ENCODE results near the gene OLFM1. TPM values are rescaled to one million over a fixed set of nuclear protein-coding genes. Genes with fewer than 3 reads are reported as not detected.

OLFM1 gene
- total and polyA plus RNA-seq, 9 of the 15 experiments (the other 6 are each of a cell fraction or from before 2014, with no cell fraction given), result not detected

DNA sequence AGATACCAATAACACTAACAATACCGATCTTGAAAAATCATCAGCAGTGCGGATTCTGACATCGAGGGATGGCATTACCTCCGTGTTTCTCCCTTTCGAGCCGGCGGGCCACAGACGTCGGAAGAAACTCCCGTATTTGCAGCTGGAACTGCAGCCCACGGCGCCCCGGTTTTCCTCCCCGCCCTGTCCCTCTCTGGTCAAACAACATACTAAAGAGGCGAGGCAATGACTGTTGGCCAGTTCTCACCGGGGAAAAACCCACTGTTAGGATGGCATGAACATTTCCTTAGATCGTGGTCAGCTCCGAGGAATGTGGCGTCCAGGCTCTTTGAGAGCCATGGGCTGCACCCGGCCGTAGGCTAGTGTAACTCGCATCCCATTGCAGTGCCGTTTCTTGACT, 32.8 kb downstream of the OLFM1 start:
- ATAC-seq (no peak), DNase-seq (ENCODE audit: extremely low read depth in 1 of 4, low spot score in 3 of 4) (no peak), FAIRE-seq (no peak)
- Histone ChIP-seq H3K9me1 (ENCODE audit: control insufficient read depth, insufficient read depth, low read length) (no peaks in the 10 kb centered on the region), H3K27ac (ENCODE audit: extremely low read depth, low read depth, low read length) (no peak overlapping the region), H3K36me3 (ENCODE audit: control insufficient read depth, insufficient read depth, low read length) (no peaks in the 10 kb centered on the region), H3K4me1 (replicated peaks in 1 of 2; ENCODE audit: control insufficient read depth in 2 of 2, insufficient read depth in 2 of 2, low read length in 2 of 2) (no peaks in the 10 kb centered on the region), H3K4me3 (no peak overlapping the region), H3K4me2 (ENCODE audit: insufficient read depth, low read length) (no peak overlapping the region), H3K27me3 (ENCODE audit: control insufficient read depth in 2 of 2, insufficient read depth in 2 of 2, low read length in 2 of 2) (peaks cover 12 to 55% of the 10 kb centered on the region in 2 experiments; a peak in 4 of 5 replicates), H3K9me3 (replicated peaks; ENCODE audit: control insufficient read depth, insufficient read depth, low read depth, low read length) (no peaks in the 10 kb centered on the region), H4K20me1 (replicated peaks; ENCODE audit: control insufficient read depth, insufficient read depth, low read length) (no peaks in the 10 kb centered on the region), H3K79me2 (ENCODE audit: control insufficient read depth, insufficient read depth, low read length) (no peaks in the 10 kb centered on the region), H2AFZ (ENCODE audit: low read depth, low read length) (no peak overlapping the region), H3K9ac (ENCODE audit: insufficient read depth in 1 of 2, low read depth in 2 of 2, low read length in 2 of 2) (no peak overlapping the region)
- intact Hi-C loops (cut with micrococcal nuclease), result no loop called here
- in situ Hi-C loops (cut with MboI), result no loop called here
- under 1% methylated on average over 22 of the region's 23 CpGs for WGBS (ENCODE audit: insufficient coverage, low coverage, missing lambda C conversion rate)
- no TSS peak for BruUV-seq (replicated peaks)
- POLR2A ChIA-PET, result no interaction called here
- CTCF ChIA-PET (ENCODE audit: low intra/inter-chr PET ratio), result no interaction called here
- TF ChIP-seq, protein P1, sequence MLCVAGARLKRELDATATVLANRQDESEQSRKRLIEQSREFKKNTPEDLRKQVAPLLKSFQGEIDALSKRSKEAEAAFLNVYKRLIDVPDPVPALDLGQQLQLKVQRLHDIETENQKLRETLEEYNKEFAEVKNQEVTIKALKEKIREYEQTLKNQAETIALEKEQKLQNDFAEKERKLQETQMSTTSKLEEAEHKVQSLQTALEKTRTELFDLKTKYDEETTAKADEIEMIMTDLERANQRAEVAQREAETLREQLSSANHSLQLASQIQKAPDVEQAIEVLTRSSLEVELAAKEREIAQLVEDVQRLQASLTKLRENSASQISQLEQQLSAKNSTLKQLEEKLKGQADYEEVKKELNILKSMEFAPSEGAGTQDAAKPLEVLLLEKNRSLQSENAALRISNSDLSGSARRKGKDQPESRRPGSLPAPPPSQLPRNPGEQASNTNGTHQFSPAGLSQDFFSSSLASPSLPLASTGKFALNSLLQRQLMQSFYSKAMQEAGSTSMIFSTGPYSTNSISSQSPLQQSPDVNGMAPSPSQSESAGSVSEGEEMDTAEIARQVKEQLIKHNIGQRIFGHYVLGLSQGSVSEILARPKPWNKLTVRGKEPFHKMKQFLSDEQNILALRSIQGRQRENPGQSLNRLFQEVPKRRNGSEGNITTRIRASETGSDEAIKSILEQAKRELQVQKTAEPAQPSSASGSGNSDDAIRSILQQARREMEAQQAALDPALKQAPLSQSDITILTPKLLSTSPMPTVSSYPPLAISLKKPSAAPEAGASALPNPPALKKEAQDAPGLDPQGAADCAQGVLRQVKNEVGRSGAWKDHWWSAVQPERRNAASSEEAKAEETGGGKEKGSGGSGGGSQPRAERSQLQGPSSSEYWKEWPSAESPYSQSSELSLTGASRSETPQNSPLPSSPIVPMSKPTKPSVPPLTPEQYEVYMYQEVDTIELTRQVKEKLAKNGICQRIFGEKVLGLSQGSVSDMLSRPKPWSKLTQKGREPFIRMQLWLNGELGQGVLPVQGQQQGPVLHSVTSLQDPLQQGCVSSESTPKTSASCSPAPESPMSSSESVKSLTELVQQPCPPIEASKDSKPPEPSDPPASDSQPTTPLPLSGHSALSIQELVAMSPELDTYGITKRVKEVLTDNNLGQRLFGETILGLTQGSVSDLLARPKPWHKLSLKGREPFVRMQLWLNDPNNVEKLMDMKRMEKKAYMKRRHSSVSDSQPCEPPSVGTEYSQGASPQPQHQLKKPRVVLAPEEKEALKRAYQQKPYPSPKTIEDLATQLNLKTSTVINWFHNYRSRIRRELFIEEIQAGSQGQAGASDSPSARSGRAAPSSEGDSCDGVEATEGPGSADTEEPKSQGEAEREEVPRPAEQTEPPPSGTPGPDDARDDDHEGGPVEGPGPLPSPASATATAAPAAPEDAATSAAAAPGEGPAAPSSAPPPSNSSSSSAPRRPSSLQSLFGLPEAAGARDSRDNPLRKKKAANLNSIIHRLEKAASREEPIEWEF (CRISPR knock-in tag; IDR thresholded peaks at IDR 0.05), result no peak
- TF ChIP-seq MED1 (CRISPR knock-in tag; IDR thresholded peaks at IDR 0.05; ENCODE audit: borderline replicate concordance), result no peak
- TF ChIP-seq, protein P2, sequence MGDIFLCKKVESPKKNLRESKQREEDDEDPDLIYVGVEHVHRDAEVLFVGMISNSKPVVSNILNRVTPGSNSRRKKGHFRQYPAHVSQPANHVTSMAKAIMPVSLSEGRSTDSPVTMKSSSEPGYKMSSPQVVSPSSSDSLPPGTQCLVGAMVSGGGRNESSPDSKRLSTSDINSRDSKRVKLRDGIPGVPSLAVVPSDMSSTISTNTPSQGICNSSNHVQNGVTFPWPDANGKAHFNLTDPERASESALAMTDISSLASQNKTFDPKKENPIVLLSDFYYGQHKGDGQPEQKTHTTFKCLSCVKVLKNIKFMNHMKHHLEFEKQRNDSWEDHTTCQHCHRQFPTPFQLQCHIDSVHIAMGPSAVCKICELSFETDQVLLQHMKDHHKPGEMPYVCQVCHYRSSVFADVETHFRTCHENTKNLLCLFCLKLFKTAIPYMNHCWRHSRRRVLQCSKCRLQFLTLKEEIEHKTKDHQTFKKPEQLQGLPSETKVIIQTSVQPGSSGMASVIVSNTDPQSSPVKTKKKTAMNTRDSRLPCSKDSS (IDR thresholded peaks at IDR 0.05; ENCODE audit: low read depth, partially characterized antibody), result no peak
- TF ChIP-seq MYNN (IDR thresholded peaks at IDR 0.05), result no peak
- no peak for TF ChIP-seq MYNN (CRISPR knock-in tag; IDR thresholded peaks at IDR 0.05)
- TF ChIP-seq RBBP5 (IDR thresholded peaks at IDR 0.05; ENCODE audit: borderline replicate concordance, insufficient read depth, low read length, poor library complexity, severe bottlenecking), result no peak
- TF ChIP-seq, protein P3, sequence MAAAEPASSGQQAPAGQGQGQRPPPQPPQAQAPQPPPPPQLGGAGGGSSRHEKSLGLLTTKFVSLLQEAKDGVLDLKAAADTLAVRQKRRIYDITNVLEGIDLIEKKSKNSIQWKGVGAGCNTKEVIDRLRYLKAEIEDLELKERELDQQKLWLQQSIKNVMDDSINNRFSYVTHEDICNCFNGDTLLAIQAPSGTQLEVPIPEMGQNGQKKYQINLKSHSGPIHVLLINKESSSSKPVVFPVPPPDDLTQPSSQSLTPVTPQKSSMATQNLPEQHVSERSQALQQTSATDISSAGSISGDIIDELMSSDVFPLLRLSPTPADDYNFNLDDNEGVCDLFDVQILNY (CRISPR knock-in tag; IDR thresholded peaks at IDR 0.05), result no peak
- TF ChIP-seq, protein P4, sequence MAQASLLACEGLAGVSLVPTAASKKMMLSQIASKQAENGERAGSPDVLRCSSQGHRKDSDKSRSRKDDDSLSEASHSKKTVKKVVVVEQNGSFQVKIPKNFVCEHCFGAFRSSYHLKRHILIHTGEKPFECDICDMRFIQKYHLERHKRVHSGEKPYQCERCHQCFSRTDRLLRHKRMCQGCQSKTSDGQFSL (CRISPR knock-in tag; IDR thresholded peaks at IDR 0.05), result no peak
- TF ChIP-seq, protein P4 (tag; IDR thresholded peaks at IDR 0.05), result no peak
- no peak for TF ChIP-seq KLF10 (CRISPR knock-in tag; IDR thresholded peaks at IDR 0.05)
- no peak for TF ChIP-seq ZSCAN29 (IDR thresholded peaks at IDR 0.05)
- TF ChIP-seq EGR1 (conservative IDR thresholded peaks at IDR 0.05), result no peak
- TF ChIP-seq, protein P5, sequence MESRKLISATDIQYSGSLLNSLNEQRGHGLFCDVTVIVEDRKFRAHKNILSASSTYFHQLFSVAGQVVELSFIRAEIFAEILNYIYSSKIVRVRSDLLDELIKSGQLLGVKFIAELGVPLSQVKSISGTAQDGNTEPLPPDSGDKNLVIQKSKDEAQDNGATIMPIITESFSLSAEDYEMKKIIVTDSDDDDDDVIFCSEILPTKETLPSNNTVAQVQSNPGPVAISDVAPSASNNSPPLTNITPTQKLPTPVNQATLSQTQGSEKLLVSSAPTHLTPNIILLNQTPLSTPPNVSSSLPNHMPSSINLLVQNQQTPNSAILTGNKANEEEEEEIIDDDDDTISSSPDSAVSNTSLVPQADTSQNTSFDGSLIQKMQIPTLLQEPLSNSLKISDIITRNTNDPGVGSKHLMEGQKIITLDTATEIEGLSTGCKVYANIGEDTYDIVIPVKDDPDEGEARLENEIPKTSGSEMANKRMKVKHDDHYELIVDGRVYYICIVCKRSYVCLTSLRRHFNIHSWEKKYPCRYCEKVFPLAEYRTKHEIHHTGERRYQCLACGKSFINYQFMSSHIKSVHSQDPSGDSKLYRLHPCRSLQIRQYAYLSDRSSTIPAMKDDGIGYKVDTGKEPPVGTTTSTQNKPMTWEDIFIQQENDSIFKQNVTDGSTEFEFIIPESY (CRISPR knock-in tag; IDR thresholded peaks at IDR 0.05), result no peak

Data from K562 (cell line).